DMS53 (cell line): ENCODE measurements around the gene CAVIN1.
A peak's percentile ranks its signal among the peaks of the same experiment; 100 is the strongest.
"Not testable (repeated sequence)": the region's sequence is repeated elsewhere in the genome, so short reads cannot be mapped to it uniquely, and the experiment has no call there.

Source experiments
- DNase-seq: peaks from one replicate; lab custom pipeline; 2025; lab: John Stamatoyannopoulos, UW

Gene CAVIN1, protein sequence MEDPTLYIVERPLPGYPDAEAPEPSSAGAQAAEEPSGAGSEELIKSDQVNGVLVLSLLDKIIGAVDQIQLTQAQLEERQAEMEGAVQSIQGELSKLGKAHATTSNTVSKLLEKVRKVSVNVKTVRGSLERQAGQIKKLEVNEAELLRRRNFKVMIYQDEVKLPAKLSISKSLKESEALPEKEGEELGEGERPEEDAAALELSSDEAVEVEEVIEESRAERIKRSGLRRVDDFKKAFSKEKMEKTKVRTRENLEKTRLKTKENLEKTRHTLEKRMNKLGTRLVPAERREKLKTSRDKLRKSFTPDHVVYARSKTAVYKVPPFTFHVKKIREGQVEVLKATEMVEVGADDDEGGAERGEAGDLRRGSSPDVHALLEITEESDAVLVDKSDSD

DNA sequence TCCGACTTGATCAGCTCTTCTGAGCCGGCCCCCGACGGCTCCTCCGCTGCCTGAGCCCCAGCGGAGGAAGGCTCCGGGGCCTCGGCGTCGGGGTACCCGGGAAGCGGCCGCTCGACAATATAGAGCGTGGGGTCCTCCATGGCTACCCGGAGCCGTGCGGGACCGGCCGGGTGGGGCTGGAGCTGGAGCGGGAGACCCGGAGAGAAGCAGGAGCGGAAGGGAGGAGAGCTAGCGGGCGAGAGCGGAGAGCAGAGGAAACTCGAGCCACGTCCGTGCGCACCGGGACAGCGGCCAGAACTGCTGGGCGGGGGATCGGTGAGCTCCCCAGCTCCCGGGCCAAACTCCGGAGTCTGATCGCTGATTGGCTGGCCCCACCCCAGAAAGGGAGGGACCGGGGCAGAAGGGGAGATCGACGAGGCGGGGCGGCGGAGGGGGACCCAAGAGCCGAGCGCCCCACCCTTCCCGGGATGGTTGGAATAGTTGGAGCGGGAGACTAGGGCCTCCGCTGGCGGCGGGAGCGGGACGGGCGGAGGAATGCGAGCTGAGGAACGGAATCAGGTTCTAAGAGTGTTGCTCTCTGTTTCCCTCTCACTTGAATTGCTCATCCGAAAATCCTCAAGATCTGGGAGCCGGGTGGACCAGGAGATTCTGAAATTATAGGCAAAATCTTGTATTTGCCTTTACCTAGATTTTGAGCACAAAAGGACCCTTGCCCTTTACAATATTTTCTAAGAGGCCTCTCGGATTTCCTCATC, at the start of gene CAVIN1:
TSS of gene CAVIN1 (minus strand) at position 299 of the 755 bp plus-strand sequence. CDS start at position 140, 159 bp downstream.
- DNase-seq: peak; percentile 60

DNA sequence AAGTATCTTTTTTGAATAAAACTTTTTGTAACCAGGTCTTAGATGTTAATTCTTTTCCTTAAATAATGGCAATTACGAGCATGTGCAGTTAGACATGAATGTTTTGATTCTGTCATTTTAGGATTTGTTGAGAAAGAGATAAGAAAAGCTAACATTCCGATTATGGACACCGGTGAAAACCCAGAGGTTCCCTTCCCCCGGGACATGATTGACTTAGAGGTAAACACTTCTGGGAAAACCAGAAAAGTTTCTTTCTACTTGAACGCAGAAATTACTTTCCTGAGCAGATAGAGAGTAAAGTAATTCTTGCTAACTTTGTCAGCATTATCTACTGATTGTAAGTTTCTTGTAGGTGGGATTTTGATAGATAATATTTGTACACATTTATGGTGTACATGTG, 44.8 kb upstream of the CAVIN1 start:
- DNase-seq: no peak

DNA sequence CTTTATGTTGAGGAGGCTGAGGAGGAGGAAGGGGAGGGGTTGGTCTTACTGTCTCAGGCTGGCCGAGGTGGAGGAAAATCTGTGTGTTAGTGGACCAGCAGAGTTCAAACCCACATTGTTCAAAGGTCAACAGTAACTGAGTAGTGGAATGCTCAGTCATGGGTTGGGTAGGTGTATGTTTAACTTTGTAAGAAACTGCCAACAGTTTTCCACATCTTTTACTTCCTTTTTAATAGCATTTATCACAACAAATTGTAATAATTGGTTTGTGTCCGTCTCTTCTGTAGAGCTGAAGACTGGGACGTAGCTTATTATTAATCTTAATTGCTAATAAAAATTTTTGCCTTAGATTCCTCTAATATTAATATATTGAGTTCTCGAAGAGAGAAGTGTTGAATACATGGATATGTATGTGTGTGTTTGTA, 40.9 kb upstream of the CAVIN1 start:
- DNase-seq: no peak

DNA sequence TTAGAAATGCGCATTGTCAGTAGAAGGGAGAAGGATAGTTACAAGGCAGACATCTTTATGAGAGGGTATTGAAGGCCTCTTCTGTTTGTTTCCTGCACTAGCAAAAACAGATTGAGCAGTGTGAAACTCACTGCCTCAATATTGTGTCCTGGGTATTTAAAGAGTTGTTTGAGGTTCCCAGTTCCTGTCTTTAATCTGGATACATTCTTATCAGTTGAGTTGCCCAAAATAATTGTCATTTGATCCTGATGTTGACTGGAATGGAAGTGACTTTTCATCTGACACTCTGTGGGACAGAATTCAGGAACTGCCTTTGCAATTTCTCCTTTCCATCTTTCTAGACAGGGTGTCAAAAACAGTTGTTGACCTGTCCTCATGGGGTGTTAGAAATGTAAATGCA, 37.3 kb upstream of the CAVIN1 start:
- DNase-seq: peak; percentile 50

DNA sequence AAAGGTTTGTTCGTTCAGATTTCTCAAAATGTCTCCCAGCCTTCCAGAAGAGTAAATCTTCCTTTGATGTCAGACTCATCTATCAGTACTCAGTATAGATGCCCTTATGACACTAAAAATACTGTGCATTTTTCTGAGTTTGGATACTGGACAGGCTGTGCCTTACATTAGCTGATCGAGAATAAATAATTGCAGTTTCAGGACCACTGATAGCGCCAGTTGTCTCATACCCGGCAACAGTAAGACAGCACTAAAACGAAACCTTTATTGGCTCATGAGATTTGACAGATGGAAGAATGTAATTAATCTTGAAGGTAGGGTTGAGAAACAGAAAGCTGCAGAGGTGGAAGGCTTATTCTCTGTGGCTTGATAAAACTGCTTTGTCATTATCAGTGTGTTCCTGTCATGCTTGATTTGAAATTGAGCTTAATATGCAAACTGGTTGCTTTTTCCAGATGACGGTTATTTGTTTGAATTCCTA, 36.8 kb upstream of the CAVIN1 start:
- DNase-seq: peak; percentile 54

DNA sequence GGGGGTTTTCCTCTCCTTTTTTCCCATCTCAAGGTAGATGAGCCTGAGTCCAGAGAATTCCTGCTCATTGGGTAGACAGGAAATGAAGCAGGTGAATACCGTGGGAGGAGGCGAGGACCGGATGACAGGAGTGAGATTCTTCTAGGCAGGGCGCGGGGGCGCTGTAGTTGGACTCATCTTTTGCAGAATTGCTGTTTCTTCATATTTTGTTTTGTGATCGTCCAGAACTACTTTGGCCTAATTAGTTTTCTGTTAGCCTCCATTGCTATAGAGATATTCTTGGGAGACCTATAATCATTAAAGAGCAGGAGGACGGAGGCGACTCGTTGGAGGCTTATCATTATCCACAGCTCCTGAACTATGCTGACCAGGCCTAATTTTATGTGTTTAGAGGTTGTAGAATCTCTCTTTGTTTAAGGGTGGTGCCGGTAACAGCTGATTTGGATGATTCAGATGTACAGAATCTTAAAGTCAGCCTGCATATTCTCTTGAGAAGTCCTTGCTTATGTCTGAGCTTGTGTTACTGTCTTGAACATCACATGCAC, 36.3 kb upstream of the CAVIN1 start:
- peak; percentile 89 for DNase-seq

DNA sequence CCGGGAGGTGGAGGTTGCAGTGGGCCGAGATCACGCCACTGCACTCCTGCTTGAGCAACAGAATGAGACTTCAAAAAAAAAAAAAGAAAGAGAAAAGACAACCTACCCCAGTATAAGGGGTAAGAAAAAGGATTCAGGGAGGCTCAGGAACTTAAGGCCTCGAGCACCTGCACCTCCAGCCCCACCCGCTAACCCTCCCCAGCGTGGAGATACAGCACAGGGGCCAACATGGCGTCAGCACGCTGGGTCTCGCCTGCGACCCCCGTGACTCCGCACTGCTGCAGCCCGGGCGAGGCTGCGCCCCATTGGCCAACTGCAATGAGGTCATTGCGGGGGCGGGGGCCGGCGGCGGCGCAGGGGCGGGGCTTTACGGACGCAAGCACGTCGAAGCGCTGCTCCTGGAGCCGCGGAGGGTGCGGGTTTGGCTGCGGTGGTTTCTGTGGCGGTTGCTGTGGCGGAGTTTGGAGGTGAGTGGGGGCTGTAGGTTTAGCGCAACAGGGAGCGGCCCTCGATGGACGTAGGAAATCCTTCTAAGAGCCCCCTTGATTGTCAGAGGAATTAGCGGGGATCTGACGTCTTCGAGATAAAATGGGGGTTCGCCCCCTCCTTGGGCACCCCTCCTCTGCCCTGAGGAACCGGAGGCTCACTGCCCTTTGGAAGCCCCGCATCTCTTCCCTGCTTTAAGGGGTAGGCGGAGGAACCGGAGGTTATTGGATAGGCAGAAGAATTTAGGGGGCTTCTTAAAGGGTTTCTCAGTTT, 35.6 kb upstream of the CAVIN1 start, which contains the start of gene ATP6V0A1:
TSS of gene ATP6V0A1 (plus strand) at position 382 of the 759 bp plus-strand sequence. CDS start 2,017 bp downstream, outside the sequence.
- peak; percentile 98 for DNase-seq

DNA sequence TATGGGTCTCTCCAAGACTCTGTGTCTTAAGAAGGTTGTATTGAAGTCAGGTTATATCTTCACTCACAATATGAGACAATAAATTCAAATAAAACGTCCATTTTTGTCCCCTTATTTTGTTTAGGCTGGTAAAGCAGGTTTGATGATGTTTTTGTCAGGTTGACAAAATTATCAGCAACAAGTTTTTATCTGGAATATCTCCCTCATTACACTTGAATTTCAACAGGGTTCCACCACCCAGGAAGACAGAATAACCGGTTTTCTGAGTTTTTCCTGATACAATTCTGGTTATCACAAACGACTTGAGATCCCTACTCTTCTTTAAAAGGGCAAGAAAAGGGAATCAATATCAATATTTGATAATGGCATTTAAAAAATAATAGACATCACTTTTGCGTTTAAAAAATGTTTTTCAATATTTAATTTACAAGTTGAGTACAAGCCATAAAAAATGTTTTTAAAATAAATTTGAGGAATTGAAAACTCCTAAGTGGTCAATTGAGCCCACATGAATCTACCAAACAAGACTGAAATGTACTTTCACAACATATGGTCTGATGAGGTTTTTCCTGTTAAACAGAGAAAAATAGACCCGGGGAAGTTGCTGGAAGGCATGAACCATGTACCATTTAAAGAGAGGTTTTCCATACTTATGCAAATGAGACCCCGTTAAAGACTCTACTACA, 34.2 kb upstream of the CAVIN1 start:
- DNase-seq: peak; percentile 29

DNA sequence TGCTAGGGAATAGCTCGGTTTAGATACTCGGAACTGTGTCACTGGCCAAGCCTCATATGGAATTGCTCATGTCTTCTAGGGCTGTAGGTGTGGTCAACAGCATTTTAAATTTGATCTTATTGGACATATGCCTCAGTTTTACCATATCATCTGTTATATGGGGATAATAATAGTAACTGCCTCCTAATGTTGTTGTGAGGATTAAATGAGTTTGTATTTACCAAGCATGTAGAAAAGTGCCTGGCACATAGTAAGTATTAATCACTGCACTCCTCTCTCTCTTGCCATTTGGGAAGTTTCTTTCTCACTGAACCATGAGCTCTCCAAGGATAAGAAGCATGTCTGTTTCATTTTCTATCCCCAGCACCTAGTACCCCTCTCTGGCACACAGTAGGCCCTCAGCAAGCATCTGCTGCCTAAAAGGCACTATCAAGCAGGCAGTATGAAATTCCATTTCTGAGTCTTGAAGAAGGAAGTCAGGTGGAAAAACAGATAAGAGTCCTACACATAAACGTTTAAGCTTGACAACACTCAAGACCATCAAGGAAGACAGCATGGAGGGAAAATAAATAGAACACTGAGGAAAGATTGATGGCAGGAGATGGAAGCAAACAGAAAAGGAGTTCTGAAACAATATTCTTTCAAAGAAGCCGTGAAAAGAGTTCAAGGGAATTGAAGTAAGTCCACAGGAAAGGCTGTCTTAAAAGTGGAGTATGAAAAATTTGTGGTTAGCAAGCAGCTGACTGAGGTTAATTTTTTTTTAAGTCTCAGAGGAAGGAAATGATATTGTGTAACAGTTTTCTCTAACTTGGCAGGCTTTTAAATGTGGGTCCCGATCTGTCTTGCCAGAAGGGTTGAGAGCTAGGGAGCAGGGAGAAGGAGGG, 33.4 kb upstream of the CAVIN1 start:
- DNase-seq: no peak

DNA sequence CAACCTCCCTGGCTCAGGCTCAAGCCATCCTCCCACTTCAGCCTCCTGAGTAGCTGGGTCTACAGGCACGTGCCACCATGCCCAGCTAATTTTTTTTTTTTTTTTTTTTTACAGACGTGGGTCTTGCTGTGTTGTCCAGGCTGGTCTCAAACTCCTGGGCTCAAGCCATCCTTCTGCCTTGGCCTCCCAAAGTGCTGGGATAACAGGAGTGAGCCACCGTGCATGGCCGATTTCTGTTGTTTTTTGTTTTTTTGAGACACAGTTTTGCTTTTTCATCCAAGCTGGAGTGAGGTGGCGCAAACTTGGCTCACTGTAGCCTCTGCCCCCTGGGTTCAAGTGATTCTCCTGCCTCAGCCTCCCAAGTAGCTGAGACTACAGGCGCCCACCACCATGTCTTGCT, 31.9 kb upstream of the CAVIN1 start:
- DNase-seq: not testable (repeated sequence)

DNA sequence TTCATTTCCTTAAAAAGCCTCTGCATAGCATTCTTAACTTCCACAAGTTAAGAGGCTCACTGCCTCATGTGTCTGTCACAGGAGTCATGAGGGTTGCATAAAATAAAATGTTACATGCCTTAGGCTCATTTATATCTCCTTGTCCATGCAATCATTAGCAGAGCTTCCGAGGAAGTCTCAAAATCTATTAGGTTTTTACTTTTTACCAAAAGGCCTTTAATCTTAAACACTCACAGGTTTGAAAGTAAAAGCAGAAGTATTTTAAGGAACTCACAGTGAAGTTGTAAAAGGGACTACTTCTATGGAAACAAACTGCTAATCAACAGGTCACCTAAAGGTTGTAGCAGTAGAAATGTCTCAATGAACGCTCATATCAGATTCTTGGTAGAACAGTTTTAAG, 30.4 kb upstream of the CAVIN1 start:
- no peak for DNase-seq

DNA sequence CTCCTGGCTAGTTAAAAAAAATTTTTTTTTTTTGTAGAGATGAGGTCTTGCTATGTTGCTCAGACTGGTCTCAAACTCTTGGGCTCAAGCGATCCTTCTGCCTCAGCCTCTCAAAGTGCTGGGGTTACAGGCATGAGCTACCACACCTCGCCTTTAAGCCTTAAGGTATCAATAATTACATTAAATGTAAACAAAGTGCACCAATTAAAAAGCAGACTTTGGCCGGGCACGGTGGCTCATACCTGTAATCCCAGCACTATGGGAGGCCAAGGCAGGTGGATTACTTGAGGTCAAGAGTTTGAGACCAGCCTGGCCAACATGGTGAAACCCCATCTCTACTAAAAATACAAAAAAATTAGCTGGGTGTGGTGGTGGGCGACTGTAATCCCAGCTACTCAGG, 28.2 kb upstream of the CAVIN1 start:
- not testable (repeated sequence) for DNase-seq

DNA sequence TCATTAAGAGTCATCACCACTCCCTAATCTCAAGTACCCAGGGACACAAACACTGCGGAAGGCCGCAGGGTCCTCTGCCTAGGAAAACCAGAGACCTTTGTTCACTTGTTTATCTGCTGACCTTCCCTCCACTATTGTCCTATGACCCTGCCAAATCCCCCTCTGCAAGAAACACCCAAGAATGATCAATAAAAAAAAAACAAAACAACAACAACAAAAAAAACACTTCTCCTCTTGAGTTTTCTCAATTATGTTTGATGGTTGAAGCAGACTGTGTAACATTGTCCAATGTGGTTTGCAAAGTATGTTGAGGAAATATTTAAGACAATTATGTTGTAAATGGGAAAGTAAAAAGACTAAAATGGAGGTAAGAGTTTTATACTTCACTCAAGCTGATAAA, 26.8 kb upstream of the CAVIN1 start:
- DNase-seq: not testable (repeated sequence)

DNA sequence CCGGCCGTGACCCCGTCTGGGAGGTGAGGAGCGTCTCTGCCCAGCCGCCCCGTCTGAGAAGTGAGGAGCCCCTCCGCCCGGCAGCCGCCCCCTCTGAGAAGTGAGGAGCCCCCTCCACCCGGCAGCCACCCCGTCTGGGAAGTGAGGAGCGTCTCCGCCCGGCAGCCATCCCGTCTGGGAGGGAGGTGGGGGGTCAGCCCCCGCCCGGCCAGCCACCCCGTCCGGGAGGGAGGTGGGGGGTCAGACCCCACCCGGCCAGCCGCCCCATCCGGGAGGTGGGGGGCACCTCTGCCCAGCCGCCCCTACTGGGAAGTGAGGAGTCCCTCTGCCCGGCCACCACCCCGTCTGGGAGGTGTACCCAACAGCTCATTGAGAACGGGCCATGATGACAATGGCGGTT, 26.1 kb upstream of the CAVIN1 start:
- DNase-seq: not testable (repeated sequence)

DNA sequence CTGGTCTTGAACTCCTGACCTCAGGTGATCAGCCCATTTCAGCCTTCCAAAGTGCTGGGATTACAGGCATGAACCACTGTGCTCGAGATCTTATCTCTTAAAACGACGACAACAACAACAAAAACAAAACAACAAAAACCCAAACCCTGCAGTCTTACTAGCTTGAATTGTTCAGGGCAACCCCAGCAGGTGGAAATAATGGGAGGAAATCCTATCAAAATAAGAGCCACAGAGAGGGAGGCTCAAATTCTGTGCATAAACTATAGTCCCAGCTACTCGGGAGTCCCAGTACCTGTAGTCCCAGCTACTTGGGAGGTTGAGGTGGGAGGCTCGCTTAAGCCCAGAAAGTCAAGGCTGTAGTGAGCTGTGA, 19.1 kb upstream of the CAVIN1 start:
- DNase-seq: peak; percentile 30

DNA sequence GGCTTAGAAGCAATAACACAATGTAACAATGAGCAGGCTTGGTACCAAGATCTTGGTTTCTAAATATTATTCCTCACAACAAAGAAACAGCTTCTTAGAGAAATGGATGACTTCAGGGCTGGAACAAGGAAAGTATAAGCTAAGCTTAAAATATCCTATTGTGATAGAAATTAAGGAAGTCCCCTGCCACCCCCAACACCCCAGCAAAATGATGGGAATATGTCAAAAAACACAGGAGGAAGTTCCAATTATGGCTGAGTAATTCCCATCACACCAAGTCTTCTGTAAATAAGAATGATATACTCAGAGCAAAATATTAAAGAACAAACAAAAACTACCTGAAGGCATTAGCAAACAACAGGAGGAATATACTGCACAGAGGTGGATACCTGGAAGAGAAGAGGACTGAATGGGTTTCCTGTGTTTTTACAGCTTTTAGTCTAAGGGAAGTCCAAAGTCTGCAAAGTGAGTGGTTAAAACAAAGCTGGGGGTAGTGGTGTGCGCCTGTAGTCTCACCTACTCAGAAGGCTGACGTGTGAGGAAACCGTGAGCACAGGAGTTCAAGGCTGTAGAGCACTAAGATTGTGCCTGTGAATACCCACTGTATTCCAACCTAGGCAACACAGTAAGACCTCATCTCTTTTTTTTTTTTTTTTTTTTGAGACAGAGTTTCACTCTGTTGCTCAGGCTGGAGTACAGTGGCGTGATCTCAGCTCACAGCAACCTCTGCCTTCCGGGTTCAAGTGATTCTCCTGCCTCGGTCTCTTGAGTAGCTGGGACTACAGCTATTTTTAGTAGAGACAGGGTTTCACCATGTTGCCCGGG, 18.5 kb upstream of the CAVIN1 start:
- peak; percentile 48 for DNase-seq

DNA sequence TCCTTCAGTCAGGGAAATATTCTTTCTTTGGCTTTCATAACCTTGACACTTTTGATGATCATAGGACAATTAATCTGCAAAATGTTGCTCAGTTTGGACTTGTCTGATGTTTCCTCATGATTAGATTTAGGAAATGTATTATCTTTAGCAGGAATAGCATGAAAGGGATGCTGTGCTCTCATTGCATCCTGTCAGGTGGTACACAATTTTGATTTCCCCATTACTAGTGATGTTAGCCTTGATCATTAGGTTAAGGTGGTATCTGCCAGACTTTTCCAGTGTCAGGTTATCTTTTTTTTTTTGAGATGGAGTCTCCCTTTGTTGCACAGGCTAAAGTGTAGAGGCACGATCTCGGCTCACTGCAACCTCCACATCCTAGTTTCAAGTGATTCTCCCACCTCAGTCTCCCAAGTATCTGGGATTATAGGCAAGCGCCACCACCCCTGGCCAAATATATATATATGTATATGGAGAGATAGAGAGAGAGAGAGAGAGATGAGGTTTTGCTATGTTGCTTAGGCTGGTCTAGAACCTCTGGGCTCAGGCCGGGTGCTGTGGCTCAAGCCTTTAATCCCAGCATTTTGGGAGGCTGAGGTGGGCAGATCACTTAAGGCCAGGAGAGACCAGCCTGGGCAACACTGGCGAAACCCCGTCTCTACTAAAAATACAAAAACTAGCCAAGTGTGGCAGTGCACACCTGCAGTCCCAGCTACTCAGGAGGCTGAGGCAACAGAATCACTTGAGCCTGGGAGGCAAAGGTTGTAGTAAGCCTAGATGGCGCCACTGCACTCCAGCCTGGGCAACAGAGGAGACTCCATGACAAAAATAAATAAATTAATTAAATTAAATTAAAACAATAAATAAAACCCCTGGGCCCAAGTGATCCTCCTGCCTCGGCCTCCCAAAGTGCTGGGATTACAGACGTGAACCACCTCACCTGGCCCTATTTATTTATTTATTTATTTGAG, 15.8 kb upstream of the CAVIN1 start:
- DNase-seq: peak; percentile 53

DNA sequence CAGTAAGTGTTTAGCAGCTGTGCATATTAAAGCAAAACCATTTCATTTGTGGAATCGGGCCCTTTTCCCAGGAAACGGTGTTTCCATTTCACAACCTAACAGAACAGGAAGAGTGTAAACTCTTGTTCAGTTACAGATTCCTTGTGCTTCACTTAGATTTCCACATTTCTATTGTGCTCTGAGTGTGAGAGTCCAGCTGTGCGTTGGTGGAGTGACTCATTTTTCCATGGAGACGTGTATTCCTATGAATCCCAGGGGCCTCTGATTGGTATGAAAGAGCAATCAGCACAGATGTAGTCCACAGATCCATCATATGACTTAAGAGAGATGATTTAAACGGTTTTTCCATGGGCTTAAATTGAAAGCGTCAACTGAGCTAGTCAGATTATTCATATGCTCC, 13.3 kb upstream of the CAVIN1 start:
- peak; percentile 46 for DNase-seq
